SIG-M5 treated with dmso at 0.1 percent for 504 hours (cell line): ENCODE measurements around the gene CLSTN3.
"Not testable (repeated sequence)": the region's sequence is repeated elsewhere in the genome, so short reads cannot be mapped to it uniquely, and the experiment has no call there.

ENCODE experiments used
- DNase-seq: peaks from one replicate; lab custom pipeline; 2025; ENCODE audit not compliant: unreplicated experiment; lab: John Stamatoyannopoulos, UW

The CLSTN3 gene

DNA sequence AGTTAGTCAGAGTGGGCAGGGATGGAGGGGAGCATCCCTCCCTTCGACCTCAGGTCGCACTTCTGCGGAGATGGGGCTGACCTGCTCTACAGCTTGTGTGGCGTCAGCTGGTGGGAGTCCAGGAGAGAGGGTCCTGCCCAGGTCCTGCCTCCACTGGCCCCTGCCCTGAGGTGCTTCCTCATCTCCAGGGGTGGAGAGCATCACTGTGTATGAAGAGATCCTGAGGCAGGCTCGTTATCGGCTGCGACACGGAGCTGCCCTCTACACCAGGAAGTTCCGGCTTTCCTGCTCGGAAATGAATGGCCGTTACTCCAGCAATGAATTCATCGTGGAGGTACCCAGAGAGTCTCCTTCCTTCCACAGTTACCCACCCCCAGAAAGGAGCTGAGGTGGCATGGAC is 20.2 kb downstream of the CLSTN3 start:
- DNase-seq, result no peak

DNA sequence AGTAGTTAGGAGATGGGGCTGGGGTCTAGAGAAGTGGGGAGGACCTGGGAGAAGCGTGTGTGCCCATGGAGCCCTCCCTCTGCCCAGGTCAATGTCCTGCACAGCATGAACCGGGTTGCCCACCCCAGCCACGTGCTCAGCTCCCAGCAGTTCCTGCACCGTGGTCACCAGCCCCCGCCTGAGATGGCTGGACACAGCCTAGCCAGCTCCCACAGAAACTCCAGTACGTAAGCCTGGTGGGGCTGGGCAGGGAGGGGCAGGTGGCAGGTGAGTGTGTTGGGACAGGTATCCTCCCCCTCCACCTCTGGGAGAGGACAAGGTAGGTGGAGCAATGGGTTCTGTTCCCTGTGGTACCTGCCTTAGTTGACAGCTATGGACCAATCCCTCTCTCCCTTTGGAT is 20.7 kb downstream of the CLSTN3 start:
- DNase-seq, result no peak

DNA sequence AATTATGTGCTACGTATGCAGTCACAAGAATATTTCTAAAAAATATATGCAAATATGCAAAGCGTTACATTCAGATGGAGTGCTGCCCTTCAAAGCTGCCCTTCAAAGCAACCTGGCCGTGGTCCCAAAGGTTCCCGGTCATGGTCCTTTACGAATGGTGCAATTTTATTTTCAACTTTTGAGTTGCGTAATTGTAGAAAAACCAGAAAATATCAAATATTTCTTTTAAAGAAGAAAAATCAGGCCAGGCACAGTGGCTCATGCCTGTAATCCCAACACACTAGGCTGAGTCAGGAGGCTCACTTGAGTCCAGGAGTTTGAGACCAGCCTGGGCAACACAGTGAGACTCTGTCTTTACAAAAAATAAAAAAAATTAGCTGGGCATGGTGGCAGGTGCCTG is 21.4 kb downstream of the CLSTN3 start:
- no peak for DNase-seq

DNA sequence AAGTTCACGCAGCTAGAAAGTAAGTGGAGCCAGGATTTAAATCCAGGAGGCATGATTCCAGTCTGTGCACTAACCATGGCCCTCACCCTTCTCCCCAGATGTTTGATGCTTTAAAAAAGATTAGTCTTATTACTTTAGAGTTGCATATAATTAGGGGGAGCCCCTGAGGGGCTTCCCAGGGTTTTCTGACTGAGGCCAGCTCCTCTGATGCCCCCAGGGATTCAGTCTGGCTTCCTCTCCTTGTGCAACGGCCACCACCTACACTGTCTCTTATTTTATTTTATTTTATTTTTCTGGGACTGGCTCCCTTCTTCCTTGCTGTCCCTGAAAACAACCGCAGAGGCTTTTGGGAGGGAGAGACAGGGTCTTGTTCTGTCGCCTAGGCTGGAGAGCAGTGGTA is 22.6 kb downstream of the CLSTN3 start:
- no peak for DNase-seq

DNA sequence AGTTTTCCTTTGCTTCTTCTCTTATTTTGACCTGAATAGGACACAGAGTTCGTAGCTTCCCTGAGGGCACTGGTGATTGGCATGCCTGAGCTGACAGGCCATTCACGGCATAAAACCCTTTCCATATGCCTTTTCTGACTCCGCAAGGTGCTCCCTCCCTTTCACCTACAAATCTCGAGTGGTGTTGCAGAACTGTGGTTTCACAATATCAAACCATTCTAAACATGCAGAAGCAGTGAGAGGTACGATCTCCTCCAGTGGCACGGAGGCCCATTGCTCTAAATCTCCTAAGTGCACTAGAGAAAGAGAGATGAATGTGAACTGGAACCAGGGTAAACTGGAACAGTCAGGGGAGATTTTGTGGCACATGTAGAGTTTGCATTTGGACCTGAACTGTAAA is 23.9 kb downstream of the CLSTN3 start:
- DNase-seq, result no peak

DNA sequence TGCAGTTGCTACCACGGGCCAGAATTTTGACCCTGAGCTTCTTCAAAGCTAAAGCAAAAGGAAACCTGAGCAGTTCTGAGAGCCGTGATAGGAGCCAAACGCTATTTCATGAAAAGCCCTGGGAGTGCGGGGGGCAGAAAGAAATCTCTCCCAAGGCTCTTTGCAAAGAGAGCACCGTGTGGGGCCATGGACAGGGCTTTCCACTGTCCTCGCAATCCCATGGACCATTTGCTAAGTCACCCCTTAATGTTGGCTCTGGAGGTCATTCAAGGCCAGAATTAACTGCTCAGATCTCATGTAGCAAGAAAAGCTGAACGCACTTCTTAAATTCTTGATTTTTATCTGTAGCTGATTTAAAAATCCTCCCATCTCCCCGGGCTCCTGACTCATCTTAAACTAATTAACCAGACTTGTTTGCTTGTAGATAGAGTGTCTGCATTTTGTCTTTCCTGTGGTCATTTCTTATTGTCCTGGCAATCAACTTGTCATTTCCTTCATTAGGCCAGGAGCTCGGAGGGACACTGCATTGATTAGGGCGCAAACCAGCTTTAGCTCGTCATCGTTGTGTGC is 24.8 kb downstream of the CLSTN3 start:
- DNase-seq, result no peak

DNA sequence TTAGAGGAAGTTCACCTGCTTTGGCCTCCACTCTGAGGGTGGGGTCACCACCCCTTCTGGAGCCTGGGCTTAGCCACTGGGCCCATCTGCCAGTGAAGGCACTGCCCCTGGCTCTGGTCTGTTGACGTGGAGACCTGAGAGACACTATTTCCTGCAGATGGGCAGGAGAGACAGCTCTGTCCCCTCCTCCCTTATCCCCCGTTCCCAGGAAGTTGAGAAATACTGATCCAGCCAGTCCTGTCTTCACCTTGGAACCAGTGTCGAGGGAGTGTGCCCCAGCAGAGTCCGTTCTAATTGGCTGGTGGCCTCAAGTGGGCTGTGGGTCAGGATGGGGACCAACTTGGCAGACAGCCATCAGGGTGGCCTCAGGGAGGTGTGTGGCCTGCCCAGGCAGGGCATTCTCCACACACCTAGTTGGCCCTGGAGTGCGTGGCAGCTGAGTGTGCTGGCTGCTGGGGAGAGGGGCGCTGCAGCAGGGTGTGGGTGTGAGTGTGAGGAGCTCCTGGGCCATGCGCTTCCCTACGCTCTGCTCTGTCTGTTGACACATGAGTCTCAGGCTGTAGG is 25.4 kb downstream of the CLSTN3 start:
- peak; percentile 6 for DNase-seq

DNA sequence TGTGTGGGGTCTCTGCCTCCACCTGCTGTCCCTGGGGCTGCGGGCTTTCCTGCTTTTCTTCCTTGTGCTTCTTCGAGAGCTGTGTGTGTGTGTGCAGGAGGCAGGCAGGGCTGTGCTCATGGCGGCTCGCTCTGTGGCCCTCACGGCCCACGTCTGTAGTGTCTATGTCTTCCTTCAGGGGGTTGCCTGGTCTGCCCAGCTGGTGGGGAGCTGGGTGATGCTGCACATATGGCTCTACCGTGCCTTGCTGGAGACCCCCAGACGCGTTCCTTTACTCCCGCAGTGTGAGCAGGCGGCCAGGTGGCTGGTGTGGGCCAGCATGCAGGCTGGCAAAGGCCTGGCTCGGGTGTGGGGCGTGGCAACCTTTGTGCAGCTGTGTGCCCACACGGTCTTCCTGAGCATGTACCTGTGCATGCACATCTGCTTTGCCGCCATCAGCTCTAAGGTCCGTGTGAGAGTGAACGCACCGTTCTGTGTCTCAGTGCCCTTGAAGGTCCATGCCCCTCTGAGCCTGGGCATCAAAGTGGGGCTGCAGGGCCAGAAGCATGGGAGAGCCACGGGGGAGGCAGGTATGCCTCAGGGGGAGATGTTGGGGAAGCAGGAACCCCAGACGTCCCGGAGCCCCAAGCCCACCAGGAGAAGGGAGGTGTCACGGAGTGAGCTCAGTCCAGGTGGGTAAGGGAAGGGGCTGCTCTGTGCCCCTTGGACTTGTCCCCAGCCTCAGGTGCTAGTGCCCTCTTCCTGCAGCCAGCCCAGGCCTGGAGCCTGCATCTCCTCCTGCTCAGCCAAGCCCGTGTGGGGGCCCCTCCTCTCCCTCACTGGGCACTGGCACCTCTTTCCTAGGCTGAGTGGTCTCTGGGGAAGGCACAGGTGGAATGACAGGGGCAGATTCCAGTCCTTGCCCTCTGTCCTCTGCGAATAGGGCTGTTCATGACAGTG is 26.4 kb downstream of the CLSTN3 start:
- DNase-seq, result no peak

DNA sequence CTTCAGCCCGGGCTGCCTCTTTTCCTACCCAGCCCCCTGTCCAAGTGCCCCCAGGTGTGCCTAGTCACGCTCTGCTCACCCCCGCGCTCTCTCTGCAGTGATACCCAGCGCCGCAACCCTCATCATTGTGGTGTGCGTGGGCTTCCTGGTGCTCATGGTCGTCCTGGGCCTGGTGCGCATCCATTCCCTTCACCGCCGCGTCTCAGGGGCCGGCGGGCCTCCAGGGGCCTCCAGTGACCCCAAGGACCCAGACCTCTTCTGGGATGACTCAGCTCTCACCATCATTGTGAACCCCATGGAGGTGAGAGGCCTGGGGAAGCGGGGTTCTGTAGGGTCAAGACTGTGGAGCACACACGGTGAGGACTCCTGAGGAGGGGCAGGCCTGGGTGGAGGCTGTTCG is 27.2 kb downstream of the CLSTN3 start:
- no peak for DNase-seq

DNA sequence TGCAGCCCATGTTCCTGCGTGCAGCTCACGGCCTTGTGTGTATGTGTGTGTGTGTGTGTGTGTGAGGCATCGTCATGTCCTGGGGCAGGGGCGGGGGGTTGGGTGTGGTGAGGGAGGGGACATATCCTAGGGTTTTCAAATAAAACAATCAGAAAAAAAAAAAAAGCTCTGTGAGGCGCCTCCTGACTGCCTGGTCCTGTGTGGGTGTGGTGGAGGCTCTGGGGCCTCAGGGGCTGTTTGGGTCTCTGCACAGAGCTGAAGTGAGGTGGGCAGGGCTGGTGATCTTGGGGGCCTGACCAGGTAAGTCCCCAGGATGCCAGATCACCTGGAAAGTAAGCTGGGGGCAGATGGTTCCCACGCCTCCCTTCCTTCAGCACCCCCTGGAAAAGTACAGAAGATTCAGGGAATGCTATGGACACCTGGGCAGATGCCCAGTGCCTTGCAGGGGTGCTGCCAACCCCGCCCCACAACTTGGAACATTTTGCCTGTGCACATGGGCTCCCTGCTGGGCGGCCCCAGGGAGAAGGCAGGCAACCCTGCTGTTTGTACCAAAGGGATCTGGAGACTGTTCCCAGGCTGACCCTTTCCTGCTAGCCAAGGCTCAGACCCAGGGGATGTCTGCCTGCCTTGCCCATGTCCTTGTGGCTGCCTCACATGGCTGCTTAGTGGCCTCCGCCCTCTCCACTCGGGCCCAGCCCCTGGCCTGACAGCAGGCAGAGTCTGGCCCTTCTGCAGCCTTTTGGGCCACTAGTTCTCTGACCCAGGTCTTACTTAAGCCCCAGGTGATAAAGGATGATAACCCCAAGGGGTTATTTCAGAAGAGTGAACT is 28.8 kb downstream of the CLSTN3 start:
- no peak for DNase-seq

DNA sequence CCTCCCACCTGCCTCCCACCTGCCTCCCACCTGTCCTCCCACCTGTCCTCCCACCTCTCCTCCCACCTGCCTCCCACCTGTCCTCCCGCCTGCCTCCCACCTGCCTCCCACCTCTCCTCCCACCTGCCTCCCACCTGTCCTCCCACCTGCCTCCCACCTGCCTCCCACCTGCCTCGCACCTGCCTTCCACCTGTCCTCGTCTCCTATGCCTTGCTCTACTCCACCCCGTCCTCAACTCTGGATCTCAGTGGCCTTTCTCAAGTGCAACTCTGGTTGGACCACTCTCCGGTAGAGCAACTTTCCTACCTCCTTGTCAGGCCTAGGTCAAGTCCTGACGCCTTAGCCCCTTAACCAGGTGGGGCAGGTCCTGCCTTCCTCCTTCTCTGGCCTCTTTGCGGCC is 30.0 kb downstream of the CLSTN3 start:
- DNase-seq, result no peak

DNA sequence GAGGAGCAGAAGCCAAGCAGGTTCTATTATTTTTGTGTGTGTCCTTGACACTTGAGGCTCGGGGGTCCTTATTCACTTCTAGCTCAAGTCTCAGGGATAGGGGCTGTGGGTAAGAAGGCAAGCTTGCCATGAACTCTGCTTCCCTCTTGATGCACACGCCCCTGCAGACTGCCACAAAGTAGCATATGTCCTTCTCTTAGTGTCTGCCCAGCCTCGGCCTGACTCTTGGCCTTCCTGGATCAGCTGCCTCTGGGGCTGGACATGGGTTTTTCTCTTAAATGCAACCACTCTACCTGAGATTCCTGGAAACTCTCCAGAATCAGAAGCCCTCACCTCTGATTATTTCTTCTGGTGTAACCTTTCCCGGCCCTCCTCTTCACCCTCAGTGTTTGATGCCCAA is 31.2 kb downstream of the CLSTN3 start:
- DNase-seq, result no peak

DNA sequence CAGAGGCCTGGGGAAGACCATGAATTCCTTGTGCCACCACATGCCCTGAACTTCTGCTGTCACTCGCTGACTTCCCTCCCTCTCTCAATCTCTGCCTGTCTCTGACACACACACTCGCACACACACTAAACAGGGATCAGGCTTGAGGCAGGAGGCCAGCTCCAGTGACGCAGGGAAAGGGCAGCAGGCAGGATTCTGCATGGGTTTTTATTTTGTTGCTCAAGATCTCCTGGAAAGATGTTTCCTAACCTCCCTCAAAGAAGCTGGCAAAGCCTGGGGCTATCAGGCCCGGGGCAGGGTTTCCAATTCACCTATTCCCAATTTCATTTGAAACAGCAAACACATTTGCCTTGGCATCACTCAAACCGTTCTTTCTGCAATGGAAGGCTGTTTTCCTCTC is 31.6 kb downstream of the CLSTN3 start:
- DNase-seq, result no peak

DNA sequence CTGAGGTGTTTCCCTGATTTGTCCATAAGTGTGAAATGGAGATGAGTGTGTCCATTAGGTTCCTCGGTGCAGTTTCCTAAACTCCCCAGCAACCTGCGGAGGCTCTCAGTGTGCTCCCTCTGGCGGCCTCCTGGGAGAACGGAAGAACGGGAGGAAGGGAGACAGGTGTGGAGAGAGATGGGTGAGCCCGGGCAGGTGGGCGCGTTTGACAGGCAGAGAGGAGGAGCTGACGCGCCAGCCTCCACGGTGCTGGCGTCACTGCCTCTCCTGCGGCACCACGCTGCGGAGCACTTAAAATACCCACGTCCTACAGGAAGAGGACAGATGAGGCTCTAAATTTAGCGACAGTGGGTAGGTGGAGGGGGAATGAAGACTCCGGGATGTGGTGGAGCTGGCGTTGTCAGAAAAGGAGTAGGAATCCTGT is 32.5 kb downstream of the CLSTN3 start:
- peak; percentile 10 for DNase-seq

DNA sequence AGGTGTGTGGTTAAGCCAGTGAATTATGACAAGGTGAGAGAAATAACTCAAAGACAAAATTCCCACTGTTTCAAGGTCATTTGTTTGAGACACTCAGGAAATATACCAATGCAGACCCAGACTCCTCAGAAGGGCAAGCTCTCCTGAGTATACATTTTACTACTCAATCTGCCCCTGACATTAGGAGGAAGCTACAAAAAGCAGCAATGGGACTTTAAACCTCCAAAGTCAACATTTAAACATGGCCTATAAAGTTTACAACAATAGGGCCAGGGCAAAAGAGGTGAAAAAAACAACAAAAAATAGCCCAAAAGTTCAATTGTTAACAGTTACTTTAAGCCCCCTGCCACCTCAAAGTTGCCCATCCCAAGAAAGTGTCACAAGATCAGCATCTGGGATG is 39.8 kb downstream of the CLSTN3 start:
- DNase-seq, result no peak

DNA sequence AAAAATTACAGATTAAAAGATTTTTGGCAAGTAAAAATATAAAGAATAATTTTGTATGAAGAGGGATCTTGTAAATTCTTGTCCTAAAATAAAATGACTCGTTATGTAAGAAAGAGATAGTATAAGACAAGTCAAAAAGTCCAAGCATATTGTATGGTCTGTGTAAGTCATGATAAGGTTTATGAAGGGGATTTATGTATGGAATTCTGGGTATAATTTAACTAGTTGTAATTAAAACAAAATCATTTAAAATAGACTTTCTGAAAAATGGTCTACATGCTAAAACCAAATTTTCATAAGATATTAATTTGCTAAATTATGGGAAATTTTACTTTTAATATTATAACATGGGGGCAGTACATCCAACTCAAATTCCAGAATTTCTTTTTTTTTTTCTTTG is 41.7 kb downstream of the CLSTN3 start:
- DNase-seq, result no peak

DNA sequence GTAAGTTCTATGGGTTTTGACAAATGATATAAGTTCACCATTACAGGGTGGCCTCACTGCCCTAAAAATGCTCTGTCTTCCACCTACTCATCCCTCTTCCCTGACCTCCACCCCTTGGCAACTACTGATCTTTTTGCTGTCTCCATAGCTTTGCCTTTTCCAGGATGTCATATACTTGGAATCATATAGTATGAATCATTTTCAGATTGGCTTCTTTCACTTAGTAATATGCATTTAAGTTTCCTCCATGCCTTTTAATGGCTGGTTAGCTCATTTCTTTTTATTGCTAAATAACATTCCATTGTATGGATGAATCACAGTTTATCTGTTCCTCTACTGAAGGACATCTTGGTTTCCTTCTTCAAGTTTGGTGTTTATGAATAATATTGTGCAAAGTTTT is 45.3 kb downstream of the CLSTN3 start:
- no peak for DNase-seq

DNA sequence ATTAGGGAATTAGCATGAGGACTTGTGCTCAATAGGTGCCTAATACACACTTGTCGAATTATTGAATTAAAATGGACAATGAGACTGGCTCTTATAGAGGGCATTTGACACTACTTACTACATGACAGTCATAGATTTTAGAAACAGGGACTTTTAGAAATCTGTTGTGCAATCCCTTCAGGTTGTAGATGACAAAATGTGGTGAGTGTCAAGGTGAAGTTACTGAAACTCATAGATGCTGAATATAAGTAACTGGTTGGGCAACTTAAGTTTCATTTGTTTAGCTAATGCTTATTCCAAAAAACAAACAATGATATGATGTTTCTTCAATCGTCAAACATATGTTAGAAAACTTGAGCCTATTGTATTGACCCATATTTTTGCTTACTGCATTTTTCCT is 46.4 kb downstream of the CLSTN3 start:
- DNase-seq, result no peak

DNA sequence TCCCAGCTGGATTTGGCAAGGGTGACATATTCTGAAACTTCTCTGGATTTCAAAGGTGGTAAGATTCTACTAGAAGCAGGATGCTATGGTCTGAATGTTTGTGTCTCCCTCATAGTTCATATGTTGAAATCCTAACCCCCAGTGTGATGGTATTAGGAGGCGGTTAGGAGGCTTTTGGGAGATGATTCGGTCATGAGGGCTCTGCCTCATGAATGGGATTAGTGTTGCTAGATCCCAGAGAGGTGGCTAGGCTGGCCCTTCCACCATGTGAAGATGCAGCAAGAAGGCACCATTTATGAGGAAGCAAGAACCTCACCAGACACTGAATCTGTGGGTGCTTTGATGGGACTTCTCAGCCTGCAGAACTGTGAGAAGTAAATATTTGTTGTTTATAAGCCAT is 48.3 kb downstream of the CLSTN3 start:
- no peak for DNase-seq

DNA sequence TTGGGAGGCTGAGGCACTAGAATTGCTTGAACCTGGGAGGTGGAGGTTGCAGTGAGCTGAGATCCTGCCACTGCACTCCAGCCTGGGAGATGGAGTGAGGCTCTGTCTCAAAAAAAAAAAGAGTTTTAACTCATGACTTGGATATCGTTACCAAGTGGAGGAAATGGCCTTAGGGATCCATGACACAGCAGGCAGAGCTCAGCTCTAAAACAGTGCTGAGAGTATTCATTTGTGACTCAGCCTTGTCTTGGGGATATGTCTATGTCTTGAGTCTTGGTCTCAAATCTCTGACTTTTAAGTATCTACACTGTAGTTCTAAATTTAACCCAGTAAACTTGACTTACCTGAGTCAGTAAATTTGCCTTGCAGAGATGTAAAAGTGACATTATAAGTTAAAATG is 50.5 kb downstream of the CLSTN3 start:
- no peak for DNase-seq

DNA sequence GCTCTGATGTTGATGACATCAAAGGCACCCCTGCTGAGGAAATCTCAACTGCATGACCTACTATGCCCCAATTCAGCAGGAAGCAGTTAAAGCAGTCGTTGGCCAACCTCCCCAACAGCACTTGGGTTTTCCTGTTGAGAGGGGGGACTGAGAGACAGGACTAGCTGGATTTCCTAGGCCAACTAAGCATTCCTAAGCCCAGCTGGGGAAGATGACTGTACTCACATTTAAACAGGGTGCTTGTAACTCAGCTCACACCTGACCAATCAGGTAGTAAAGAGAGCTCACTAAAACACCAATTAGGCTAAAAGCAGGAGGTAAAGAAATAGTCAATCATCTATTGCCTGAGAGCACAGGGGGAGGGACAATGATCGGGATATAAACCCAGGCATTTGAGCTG is 55.9 kb downstream of the CLSTN3 start:
- DNase-seq, result not testable (repeated sequence)
